ENCODE results near the gene CASP3. TPM values are rescaled to one million over a fixed set of nuclear protein-coding genes. Genes with fewer than 3 reads are reported as not detected.

CASP3 gene
- total RNA-seq, 1 experiment from 2014 or later = 11.4 TPM

DNA sequence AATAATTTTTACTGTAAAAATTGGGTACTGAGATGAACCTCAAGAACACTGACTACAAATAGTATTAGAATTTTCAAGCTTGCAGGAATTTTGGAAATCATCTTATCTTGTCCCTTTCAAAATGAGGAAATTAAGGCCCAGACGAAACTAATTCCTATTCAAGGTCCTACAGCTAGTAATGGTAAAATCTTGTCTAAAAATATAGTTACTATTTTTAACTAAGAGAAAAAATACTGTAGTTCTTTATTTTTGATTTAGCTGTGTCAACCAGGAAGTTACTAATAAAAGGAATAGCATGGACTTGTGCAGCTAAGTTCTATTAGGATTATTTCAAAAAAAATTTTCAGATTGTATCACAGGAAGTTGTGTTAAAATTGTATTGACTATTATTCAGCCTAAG, 13.0 kb upstream of the CASP3 start:
- ChIA-PET CTCF (no interaction called here), RAD21 (ENCODE audit: low non-redundant PET in 1 of 2, low total read pairs in 2 of 2, uncharacterized antibody in 2 of 2, unreplicated experiment in 2 of 2) (no interaction called here), POLR2A (no interaction called here)
- H3K9me2 ChIP-seq (ENCODE audit: insufficient read depth) = no peaks in the 10 kb centered on the region
- DNase-seq (ENCODE audit: low read depth, low spot score) = no peak
- no peak overlapping the region for H3K27ac ChIP-seq (ENCODE audit: low read depth, low read length)
- H3K9ac ChIP-seq (ENCODE audit: low read length) = no peak overlapping the region
- no TSS peak for BruUV-seq (replicated peaks)
- no peaks in the 10 kb centered on the region for H3K9me3 ChIP-seq (ENCODE audit: control insufficient read depth in 1 of 2, insufficient read depth in 1 of 2, low read depth in 1 of 2, low read length in 2 of 2)
- intact Hi-C loops (cut with micrococcal nuclease) = no loop called here
- no peaks in the 10 kb centered on the region for H3K27me3 ChIP-seq (ENCODE audit: insufficient read depth, low read length)
- H3K36me3 ChIP-seq (ENCODE audit: control insufficient read depth in 1 of 2, insufficient read depth in 2 of 2, low read length in 2 of 2) = no peaks in the 10 kb centered on the region
- no peak overlapping the region for H3K4me2 ChIP-seq (ENCODE audit: low read length)
- H3K4me3 ChIP-seq (replicated peaks in 1 of 2; ENCODE audit: low read depth in 1 of 2, low read length in 2 of 2) = no peak overlapping the region
- no peaks in the 10 kb centered on the region for H4K20me1 ChIP-seq (ENCODE audit: insufficient read depth)
- H3K4me1 ChIP-seq (ENCODE audit: control insufficient read depth in 1 of 2, insufficient read depth in 2 of 2, low read length in 2 of 2) = no peaks in the 10 kb centered on the region
- H2AFZ ChIP-seq (ENCODE audit: low read depth, low read length, poor library complexity, severe bottlenecking) = no peak overlapping the region
- no peaks in the 10 kb centered on the region for H3K79me2 ChIP-seq (ENCODE audit: insufficient read depth, low read length)
- no peak for ATAC-seq
- TF ChIP-seq EZH2 (IDR thresholded peaks at IDR 0.05) (no peak), FOSL1 (IDR thresholded peaks at IDR 0.05; ENCODE audit: low read depth) (no peak), SRF (IDR thresholded peaks at IDR 0.05; ENCODE audit: low read depth) (no peak), SP1 (IDR thresholded peaks at IDR 0.05; ENCODE audit: low read depth) (no peak), CEBPB (IDR thresholded peaks at IDR 0.05; ENCODE audit: low read depth) (no peak), RAD21 (IDR thresholded peaks at IDR 0.05; ENCODE audit: low read depth) (no peak), ZNF274 (IDR thresholded peaks at IDR 0.05; ENCODE audit: low read depth, low read length) (no peak), JUND (IDR thresholded peaks at IDR 0.05) (no peak), EZH2phosphoT487 (IDR thresholded peaks at IDR 0.05; ENCODE audit: borderline replicate concordance) (no peak), CBX3 (IDR thresholded peaks at IDR 0.05; ENCODE audit: low read depth) (no peak), POLR2AphosphoS5 (IDR thresholded peaks at IDR 0.05; ENCODE audit: low read depth, low read length) (no peak), POLR2A (IDR thresholded peaks at IDR 0.05; ENCODE audit: borderline replicate concordance, extremely low read depth, insufficient read depth, insufficient read length) (no peak), YY1 (IDR thresholded peaks at IDR 0.05; ENCODE audit: extremely low read depth, insufficient replicate concordance, low read depth, low read length) (no peak)
- TF ChIP-seq, protein P1, sequence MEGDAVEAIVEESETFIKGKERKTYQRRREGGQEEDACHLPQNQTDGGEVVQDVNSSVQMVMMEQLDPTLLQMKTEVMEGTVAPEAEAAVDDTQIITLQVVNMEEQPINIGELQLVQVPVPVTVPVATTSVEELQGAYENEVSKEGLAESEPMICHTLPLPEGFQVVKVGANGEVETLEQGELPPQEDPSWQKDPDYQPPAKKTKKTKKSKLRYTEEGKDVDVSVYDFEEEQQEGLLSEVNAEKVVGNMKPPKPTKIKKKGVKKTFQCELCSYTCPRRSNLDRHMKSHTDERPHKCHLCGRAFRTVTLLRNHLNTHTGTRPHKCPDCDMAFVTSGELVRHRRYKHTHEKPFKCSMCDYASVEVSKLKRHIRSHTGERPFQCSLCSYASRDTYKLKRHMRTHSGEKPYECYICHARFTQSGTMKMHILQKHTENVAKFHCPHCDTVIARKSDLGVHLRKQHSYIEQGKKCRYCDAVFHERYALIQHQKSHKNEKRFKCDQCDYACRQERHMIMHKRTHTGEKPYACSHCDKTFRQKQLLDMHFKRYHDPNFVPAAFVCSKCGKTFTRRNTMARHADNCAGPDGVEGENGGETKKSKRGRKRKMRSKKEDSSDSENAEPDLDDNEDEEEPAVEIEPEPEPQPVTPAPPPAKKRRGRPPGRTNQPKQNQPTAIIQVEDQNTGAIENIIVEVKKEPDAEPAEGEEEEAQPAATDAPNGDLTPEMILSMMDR (IDR thresholded peaks at IDR 0.05 in 2 of 3, conservative IDR thresholded peaks at IDR 0.05 in 1 of 3; ENCODE audit: borderline replicate concordance in 1 of 3, insufficient read depth in 1 of 3, low read depth in 2 of 3, low read length in 2 of 3) = no peak
- TF ChIP-seq, protein P2, sequence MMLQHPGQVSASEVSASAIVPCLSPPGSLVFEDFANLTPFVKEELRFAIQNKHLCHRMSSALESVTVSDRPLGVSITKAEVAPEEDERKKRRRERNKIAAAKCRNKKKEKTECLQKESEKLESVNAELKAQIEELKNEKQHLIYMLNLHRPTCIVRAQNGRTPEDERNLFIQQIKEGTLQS (IDR thresholded peaks at IDR 0.05) = no peak

Data from HCT116 (cell line).